K562 (cell line): ENCODE measurements around the gene MGST3. TPM values are rescaled to one million over a fixed set of nuclear protein-coding genes. Genes with fewer than 3 reads are reported as not detected.

Experiments
- COPS2 ChIP-seq: fragments of 450-650 bp; conservative IDR thresholded peaks from 2 replicates; pipeline ENCODE4 v1.6.1; 2016; ENCODE audit warnings: mild to moderate bottlenecking, moderate library complexity
- GATAD2A ChIP-seq: fragments of 450-650 bp; IDR thresholded peaks from 2 replicates; pipeline ENCODE4 v1.6.1; 2017
- HNRNPK ChIP-seq: fragments of 200-400 bp; formaldehyde crosslinking; IDR thresholded peaks from one replicate; pipeline ENCODE4 v1.6.1; 2018; ENCODE audit warnings: mild to moderate bottlenecking, low read depth, low read length; ENCODE audit not compliant: poor library complexity, severe bottlenecking
- MXI1 ChIP-seq: IDR thresholded peaks from 2 replicates; pipeline ENCODE4 v1.6.1; 2011; ENCODE audit warnings: low read depth, mild to moderate bottlenecking, improper control_type of control experiment, low read length
- NUFIP1 ChIP-seq: fragments of 450-650 bp; IDR thresholded peaks from 2 replicates; pipeline ENCODE4 v1.6.1; 2018; ENCODE audit not compliant: partially characterized antibody
- RBM14 ChIP-seq: fragments of 200-400 bp; formaldehyde crosslinking; IDR thresholded peaks from 2 replicates; pipeline ENCODE4 v1.6.1; 2018; ENCODE audit warnings: low read depth, mild to moderate bottlenecking, low read length, moderate library complexity, borderline replicate concordance; ENCODE audit not compliant: insufficient read depth
- RCOR1 ChIP-seq, 2 experiments: IDR thresholded peaks; 2 replicates each; pipeline ENCODE4 v1.6.1; 2012; ENCODE audit warnings: low read depth in 2 of 2, low read length in 2 of 2, borderline replicate concordance in 1 of 2, improper control_type of control experiment in 1 of 2
- RFX1 ChIP-seq: fragments of 450-650 bp; IDR thresholded peaks from 2 replicates; pipeline ENCODE4 v1.6.1; 2016; ENCODE audit warnings: mild to moderate bottlenecking, moderate library complexity
- SRSF1 ChIP-seq: fragments of 200-400 bp; formaldehyde crosslinking; IDR thresholded peaks from 2 replicates; pipeline ENCODE4 v1.6.1; 2017; ENCODE audit warnings: mild to moderate bottlenecking, low read depth, low read length, moderate library complexity
- U2AF1 ChIP-seq: fragments of 200-400 bp; formaldehyde crosslinking; optimal IDR thresholded peaks from 2 replicates; pipeline ENCODE3; 2017; ENCODE audit warnings: mild to moderate bottlenecking, low read depth, low read length, moderate library complexity
- ZNF23 ChIP-seq: fragments of 250-450 bp; sonication (Bioruptor Pico); IDR thresholded peaks from 2 replicates; pipeline ENCODE4 v1.4.0; 2020; ENCODE audit warnings: mild to moderate bottlenecking
- ZNF347 ChIP-seq: fragments of 450-650 bp; formaldehyde crosslinking; IDR thresholded peaks from 2 replicates; pipeline ENCODE4 v1.4.0; 2020; ENCODE audit warnings: low read depth, mild to moderate bottlenecking, moderate library complexity
- polyA plus RNA-seq, 8 experiments: library from polyadenylated mRNA; depleted of rRNA in 4 of 8; stranded (reverse) in 5 of 8; unstranded in 3 of 8; fragments of >200 nt; fragmentation: Nextera tagmentation in 2 of 8; fragmentation: Illumina TruSeq in 1 of 8; extraction: Ambion mirVana in 2 of 8; extraction: Trizol in 1 of 8; gene quantifications; 2 replicates each; pipeline versions ENCODE4 v1.2.1 to v1.2.3, GENCODE V29; 2011 to 2014; ENCODE audit warnings: inconsistent platforms in 1 of 8, missing spikeins in 1 of 8
- total RNA-seq, 7 experiments: library from RNA; depleted of rRNA in 6 of 7; stranded (reverse); fragments of >200 nt in 6 of 7; fragmentation: Illumina TruSeq in 2 of 7; extraction: Trizol in 2 of 7; gene quantifications; 2 replicates each; pipeline versions ENCODE4 v1.2.1 to v1.2.3, GENCODE V29; 2011 to 2021; ENCODE audit warnings: low replicate concordance in 1 of 7
- TF ChIP-seq, protein P1 (sequence below): fragments of 250-450 bp; sonication (Bioruptor Pico); IDR thresholded peaks from 2 replicates; pipeline ENCODE4 v1.9.0; 2021; ENCODE audit warnings: mild to moderate bottlenecking, inconsistent platforms
- TF ChIP-seq, protein P2 (sequence below), 2 experiments: fragments of 450-650 bp in 1 of 2; sonication (generic) in 1 of 2; formaldehyde crosslinking in 1 of 2; IDR thresholded peaks in 1 of 2; conservative IDR thresholded peaks in 1 of 2; 2 replicates each; pipeline versions ENCODE4 v1.6.1 to v1.8.1; 2016 to 2023; ENCODE audit warnings: mild to moderate bottlenecking in 2 of 2, moderate library complexity in 2 of 2, inconsistent platforms in 1 of 2, missing genetic modification reagents in 1 of 2
- TF ChIP-seq, protein P3 (sequence below): sonication (generic); formaldehyde crosslinking; IDR thresholded peaks from 2 replicates; pipeline ENCODE4 v1.8.0; 2022; ENCODE audit warnings: mild to moderate bottlenecking, missing genetic modification reagents, borderline replicate concordance
- TF ChIP-seq, protein P4 (sequence below): fragments of 250-450 bp; sonication (Bioruptor Pico); IDR thresholded peaks from 2 replicates; pipeline ENCODE4 v1.4.0; 2020

Gene MGST3
- total and polyA plus RNA-seq, 9 of the 15 experiments (the other 6 are each of a cell fraction or from before 2014, with no cell fraction given) = 70.7 to 287 (median 105) TPM

DNA sequence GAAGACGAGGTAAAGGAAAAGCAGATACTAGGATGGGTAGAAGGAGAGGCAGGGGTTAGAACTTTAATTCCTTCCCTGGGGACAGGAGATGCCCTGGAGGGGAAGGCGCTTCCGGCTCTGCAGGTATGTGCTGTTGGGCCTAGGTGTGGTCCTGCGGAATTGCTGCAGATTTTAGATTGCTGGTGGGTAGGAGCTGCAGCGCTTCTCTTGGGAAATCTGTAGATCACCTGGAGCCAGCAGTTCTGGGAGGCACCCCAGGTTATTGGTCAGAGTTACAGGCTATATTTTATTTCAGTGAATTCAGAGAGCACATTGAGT, 1.1 kb downstream of the MGST3 start (continued):
- TF ChIP-seq, protein P1, sequence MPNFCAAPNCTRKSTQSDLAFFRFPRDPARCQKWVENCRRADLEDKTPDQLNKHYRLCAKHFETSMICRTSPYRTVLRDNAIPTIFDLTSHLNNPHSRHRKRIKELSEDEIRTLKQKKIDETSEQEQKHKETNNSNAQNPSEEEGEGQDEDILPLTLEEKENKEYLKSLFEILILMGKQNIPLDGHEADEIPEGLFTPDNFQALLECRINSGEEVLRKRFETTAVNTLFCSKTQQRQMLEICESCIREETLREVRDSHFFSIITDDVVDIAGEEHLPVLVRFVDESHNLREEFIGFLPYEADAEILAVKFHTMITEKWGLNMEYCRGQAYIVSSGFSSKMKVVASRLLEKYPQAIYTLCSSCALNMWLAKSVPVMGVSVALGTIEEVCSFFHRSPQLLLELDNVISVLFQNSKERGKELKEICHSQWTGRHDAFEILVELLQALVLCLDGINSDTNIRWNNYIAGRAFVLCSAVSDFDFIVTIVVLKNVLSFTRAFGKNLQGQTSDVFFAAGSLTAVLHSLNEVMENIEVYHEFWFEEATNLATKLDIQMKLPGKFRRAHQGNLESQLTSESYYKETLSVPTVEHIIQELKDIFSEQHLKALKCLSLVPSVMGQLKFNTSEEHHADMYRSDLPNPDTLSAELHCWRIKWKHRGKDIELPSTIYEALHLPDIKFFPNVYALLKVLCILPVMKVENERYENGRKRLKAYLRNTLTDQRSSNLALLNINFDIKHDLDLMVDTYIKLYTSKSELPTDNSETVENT (CRISPR knock-in tag) = no peak
- TF ChIP-seq ZNF23 = no peak
- no peak for TF ChIP-seq NUFIP1
- no peak for TF ChIP-seq HNRNPK
- TF ChIP-seq, protein P2, sequence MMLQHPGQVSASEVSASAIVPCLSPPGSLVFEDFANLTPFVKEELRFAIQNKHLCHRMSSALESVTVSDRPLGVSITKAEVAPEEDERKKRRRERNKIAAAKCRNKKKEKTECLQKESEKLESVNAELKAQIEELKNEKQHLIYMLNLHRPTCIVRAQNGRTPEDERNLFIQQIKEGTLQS (IDR thresholded peaks at IDR 0.05) = no peak
- TF ChIP-seq, protein P2 (CRISPR knock-in tag; conservative IDR thresholded peaks at IDR 0.05) = 0 out of 2 replicates have a peak, but pooled peaks have one; percentile 8
- TF ChIP-seq GATAD2A = no peak
- TF ChIP-seq, protein P3, sequence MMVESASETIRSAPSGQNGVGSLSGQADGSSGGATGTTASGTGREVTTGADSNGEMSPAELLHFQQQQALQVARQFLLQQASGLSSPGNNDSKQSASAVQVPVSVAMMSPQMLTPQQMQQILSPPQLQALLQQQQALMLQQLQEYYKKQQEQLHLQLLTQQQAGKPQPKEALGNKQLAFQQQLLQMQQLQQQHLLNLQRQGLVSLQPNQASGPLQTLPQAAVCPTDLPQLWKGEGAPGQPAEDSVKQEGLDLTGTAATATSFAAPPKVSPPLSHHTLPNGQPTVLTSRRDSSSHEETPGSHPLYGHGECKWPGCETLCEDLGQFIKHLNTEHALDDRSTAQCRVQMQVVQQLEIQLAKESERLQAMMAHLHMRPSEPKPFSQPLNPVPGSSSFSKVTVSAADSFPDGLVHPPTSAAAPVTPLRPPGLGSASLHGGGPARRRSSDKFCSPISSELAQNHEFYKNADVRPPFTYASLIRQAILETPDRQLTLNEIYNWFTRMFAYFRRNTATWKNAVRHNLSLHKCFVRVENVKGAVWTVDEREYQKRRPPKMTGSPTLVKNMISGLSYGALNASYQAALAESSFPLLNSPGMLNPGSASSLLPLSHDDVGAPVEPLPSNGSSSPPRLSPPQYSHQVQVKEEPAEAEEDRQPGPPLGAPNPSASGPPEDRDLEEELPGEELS (CRISPR knock-in tag) = no peak
- TF ChIP-seq RFX1 = no peak
- TF ChIP-seq COPS2 = no peak
- TF ChIP-seq, protein P4, sequence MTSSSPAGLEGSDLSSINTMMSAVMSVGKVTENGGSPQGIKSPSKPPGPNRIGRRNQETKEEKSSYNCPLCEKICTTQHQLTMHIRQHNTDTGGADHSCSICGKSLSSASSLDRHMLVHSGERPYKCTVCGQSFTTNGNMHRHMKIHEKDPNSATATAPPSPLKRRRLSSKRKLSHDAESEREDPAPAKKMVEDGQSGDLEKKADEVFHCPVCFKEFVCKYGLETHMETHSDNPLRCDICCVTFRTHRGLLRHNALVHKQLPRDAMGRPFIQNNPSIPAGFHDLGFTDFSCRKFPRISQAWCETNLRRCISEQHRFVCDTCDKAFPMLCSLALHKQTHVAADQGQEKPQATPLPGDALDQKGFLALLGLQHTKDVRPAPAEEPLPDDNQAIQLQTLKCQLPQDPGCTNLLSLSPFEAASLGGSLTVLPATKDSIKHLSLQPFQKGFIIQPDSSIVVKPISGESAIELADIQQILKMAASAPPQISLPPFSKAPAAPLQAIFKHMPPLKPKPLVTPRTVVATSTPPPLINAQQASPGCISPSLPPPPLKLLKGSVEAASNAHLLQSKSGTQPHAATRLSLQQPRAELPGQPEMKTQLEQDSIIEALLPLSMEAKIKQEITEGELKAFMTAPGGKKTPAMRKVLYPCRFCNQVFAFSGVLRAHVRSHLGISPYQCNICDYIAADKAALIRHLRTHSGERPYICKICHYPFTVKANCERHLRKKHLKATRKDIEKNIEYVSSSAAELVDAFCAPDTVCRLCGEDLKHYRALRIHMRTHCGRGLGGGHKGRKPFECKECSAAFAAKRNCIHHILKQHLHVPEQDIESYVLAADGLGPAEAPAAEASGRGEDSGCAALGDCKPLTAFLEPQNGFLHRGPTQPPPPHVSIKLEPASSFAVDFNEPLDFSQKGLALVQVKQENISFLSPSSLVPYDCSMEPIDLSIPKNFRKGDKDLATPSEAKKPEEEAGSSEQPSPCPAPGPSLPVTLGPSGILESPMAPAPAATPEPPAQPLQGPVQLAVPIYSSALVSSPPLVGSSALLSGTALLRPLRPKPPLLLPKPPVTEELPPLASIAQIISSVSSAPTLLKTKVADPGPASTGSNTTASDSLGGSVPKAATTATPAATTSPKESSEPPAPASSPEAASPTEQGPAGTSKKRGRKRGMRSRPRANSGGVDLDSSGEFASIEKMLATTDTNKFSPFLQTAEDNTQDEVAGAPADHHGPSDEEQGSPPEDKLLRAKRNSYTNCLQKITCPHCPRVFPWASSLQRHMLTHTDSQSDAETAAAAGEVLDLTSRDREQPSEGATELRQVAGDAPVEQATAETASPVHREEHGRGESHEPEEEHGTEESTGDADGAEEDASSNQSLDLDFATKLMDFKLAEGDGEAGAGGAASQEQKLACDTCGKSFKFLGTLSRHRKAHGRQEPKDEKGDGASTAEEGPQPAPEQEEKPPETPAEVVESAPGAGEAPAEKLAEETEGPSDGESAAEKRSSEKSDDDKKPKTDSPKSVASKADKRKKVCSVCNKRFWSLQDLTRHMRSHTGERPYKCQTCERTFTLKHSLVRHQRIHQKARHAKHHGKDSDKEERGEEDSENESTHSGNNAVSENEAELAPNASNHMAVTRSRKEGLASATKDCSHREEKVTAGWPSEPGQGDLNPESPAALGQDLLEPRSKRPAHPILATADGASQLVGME (CRISPR knock-in tag) = no peak
- no peak for TF ChIP-seq U2AF1
- no peak for TF ChIP-seq RBM14
- TF ChIP-seq RCOR1 (IDR thresholded peaks at IDR 0.05; ENCODE audit: borderline replicate concordance in 1 of 2, low read depth in 2 of 2, low read length in 2 of 2) = 0 out of 4 replicates have a peak, but pooled peaks of 1 of the 2 experiments have one; percentile 8
- TF ChIP-seq ZNF347 = no peak
- TF ChIP-seq SRSF1 = no peak
- TF ChIP-seq MXI1 = no peak
